Stimulated activated CD8-positive, alpha-beta memory T cell treated with anti-CD3 and anti-CD28 coated beads, Interleukin-4, amount 100 ng/mL, for 4 hours (primary cell): ENCODE measurements around the gene HOXB7.

Experiments used
- DNase-seq, 2 donors: peaks; one replicate each; pipeline ENCODE4 v3.0.0-alpha.2; 2020; ENCODE audit warnings: low read depth in 2 of 2, low spot score in 1 of 2

The HOXB7 gene

GRCh38 chr17:48609759-48610281 lies 997 bp downstream of the HOXB7 start:
- no peak for DNase-seq

GRCh38 chr17:48609033-48609432 lies 1.8 kb downstream of the HOXB7 start:
- no peak for DNase-seq

GRCh38 chr17:48608494-48608834 lies 2.4 kb downstream of the HOXB7 start:
- no peak for DNase-seq

GRCh38 chr17:48606892-48607614 lies 3.8 kb downstream of the HOXB7 start:
- no peak for DNase-seq

- no peak for DNase-seq
These were observed 4.6 kb downstream of the HOXB7 start for GRCh38 chr17:48605991-48606891.

GRCh38 chr17:48605409-48605919 lies 5.4 kb downstream of the HOXB7 start:
- DNase-seq: no peak

- DNase-seq: no peak
These were observed 6.0 kb downstream of the HOXB7 start, which contains the start of gene HOXB6 for GRCh38 chr17:48604770-48605329. TSS of gene HOXB6 (minus strand) at chr17:48604986. CDS start at chr17:48598150, 6,836 bp downstream.

- DNase-seq: no peak
These were observed 6.7 kb downstream of the HOXB7 start for GRCh38 chr17:48603959-48604769.

GRCh38 chr17:48601539-48602425 lies 9.0 kb downstream of the HOXB7 start:
- no peak for DNase-seq

- DNase-seq: no peak
These were observed 9.6 kb downstream of the HOXB7 start for GRCh38 chr17:48601207-48601538.

GRCh38 chr17:48600244-48601098 lies 10.3 kb downstream of the HOXB7 start:
- no peak for DNase-seq

- DNase-seq: no peak
These were observed 11.5 kb downstream of the HOXB7 start for GRCh38 chr17:48599354-48599753.

GRCh38 chr17:48598736-48599135 lies 12.1 kb downstream of the HOXB7 start:
- no peak for DNase-seq

- DNase-seq: no peak
These were observed 12.8 kb downstream of the HOXB7 start for GRCh38 chr17:48597778-48598631.

- DNase-seq: no peak
These were observed 13.4 kb downstream of the HOXB7 start for GRCh38 chr17:48597528-48597777.

- no peak for DNase-seq
These were observed 13.9 kb downstream of the HOXB7 start for GRCh38 chr17:48596735-48597527.

- no peak for DNase-seq
These were observed 14.7 kb downstream of the HOXB7 start for GRCh38 chr17:48596000-48596734.
